Parathyroid adenoma (tissue), 2 donors: ENCODE results near the gene PALLD.

ENCODE experiments used
- H2AFZ ChIP-seq: fragments of 300-600 bp; sonication (generic); one replicate; pipeline ENCODE4 v1.7.0; 2017; ENCODE audit warnings: antibody characterized with exemption, mild to moderate bottlenecking
- H3K27ac ChIP-seq: fragments of 300-600 bp; sonication (generic); one replicate; pipeline ENCODE4 v1.7.0; 2017
- H3K27me3 ChIP-seq: fragments of 300-600 bp; sonication (generic); one replicate; pipeline ENCODE4 v1.7.0; 2017; ENCODE audit warnings: low read length; ENCODE audit not compliant: control insufficient read depth, insufficient read depth
- H3K36me3 ChIP-seq: fragments of 300-600 bp; sonication (generic); one replicate; pipeline ENCODE4 v1.7.0; 2017; ENCODE audit warnings: low read length; ENCODE audit not compliant: control insufficient read depth, insufficient read depth
- H3K4me1 ChIP-seq: fragments of 300-600 bp; sonication (generic); one replicate; pipeline ENCODE4 v1.7.0; 2017; ENCODE audit warnings: control low read depth
- H3K4me2 ChIP-seq: fragments of 300-600 bp; sonication (generic); one replicate; pipeline ENCODE4 v1.7.0; 2017; ENCODE audit warnings: low read length
- H3K4me3 ChIP-seq: fragments of 300-600 bp; sonication (generic); one replicate; pipeline ENCODE4 v1.7.0; 2017; ENCODE audit warnings: low read depth, low read length
- H3K79me2 ChIP-seq: fragments of 300-600 bp; sonication (generic); one replicate; pipeline ENCODE4 v1.7.0; 2017; ENCODE audit warnings: control low read depth
- H3K9ac ChIP-seq: fragments of 300-600 bp; sonication (generic); one replicate; pipeline ENCODE4 v1.7.0; 2017; ENCODE audit warnings: mild to moderate bottlenecking
- H3K9me3 ChIP-seq: fragments of 300-600 bp; sonication (generic); one replicate; pipeline ENCODE4 v1.7.0; 2017; ENCODE audit warnings: low read length; ENCODE audit not compliant: control insufficient read depth
- TF ChIP-seq, protein P1 (sequence below): fragments of 300-600 bp; sonication (generic); IDR thresholded peaks from one replicate; pipeline ENCODE4 v1.7.0; 2017; ENCODE audit warnings: antibody characterized with exemption, mild to moderate bottlenecking
- donor health status: primary hyperparathyroidism.

Gene PALLD

GRCh38 chr4:168651374-168651773 lies 154.5 kb downstream of the PALLD start:
- peaks cover 9% of the 10 kb centered on the region for H3K4me1 ChIP-seq
- peak overlapping the region; percentile 73 for H3K27ac ChIP-seq
- H3K9me3 ChIP-seq, result no peaks in the 10 kb centered on the region
- no peak overlapping the region for H3K4me3 ChIP-seq
- H3K9ac ChIP-seq, result no peak overlapping the region
- H3K4me2 ChIP-seq, result no peak overlapping the region
- TF ChIP-seq, protein P1, sequence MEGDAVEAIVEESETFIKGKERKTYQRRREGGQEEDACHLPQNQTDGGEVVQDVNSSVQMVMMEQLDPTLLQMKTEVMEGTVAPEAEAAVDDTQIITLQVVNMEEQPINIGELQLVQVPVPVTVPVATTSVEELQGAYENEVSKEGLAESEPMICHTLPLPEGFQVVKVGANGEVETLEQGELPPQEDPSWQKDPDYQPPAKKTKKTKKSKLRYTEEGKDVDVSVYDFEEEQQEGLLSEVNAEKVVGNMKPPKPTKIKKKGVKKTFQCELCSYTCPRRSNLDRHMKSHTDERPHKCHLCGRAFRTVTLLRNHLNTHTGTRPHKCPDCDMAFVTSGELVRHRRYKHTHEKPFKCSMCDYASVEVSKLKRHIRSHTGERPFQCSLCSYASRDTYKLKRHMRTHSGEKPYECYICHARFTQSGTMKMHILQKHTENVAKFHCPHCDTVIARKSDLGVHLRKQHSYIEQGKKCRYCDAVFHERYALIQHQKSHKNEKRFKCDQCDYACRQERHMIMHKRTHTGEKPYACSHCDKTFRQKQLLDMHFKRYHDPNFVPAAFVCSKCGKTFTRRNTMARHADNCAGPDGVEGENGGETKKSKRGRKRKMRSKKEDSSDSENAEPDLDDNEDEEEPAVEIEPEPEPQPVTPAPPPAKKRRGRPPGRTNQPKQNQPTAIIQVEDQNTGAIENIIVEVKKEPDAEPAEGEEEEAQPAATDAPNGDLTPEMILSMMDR, result no peak
- H3K27me3 ChIP-seq, result no peaks in the 10 kb centered on the region
- no peaks in the 10 kb centered on the region for H3K36me3 ChIP-seq
- H3K79me2 ChIP-seq, result peaks cover 7% of the 10 kb centered on the region
- no peak overlapping the region for H2AFZ ChIP-seq

GRCh38 chr4:168651864-168652263 lies 155.0 kb downstream of the PALLD start:
- H3K36me3 ChIP-seq, result no peaks in the 10 kb centered on the region
- TF ChIP-seq, protein P1, result no peak
- H3K27me3 ChIP-seq, result no peaks in the 10 kb centered on the region
- no peak overlapping the region for H3K4me2 ChIP-seq
- H3K4me3 ChIP-seq, result no peak overlapping the region
- peak overlapping the region; percentile 73 for H3K27ac ChIP-seq
- no peak overlapping the region for H2AFZ ChIP-seq
- no peak overlapping the region for H3K9ac ChIP-seq
- peaks cover 13% of the 10 kb centered on the region for H3K4me1 ChIP-seq
- no peaks in the 10 kb centered on the region for H3K9me3 ChIP-seq
- peaks cover 11% of the 10 kb centered on the region for H3K79me2 ChIP-seq

DNA sequence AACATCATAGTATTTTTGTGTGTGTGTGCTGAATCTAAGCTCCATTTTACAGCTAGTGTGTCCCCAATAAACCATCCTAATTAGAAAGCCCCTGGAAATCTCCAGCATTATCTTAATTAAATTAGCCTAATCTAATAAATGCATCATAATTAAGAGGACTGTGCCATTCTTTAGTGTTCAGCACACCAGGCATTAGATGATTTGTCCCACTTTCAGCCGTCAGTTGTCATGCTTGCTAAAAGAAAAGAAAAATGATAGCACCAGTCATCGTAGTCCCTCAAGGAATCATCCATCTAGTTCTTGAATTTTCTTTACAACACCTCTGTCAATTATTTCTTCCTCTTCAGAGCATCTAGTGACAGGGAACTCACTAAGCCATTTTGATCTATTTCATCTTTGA lies 155.9 kb downstream of the PALLD start:
- Histone ChIP-seq H3K4me1 (peaks cover 17% of the 10 kb centered on the region), H3K79me2 (peaks cover 13% of the 10 kb centered on the region), H3K9ac (no peak overlapping the region), H3K4me2 (no peak overlapping the region), H2AFZ (no peak overlapping the region), H3K27ac (peak overlapping the region; percentile 73), H3K9me3 (no peaks in the 10 kb centered on the region), H3K27me3 (no peaks in the 10 kb centered on the region), H3K36me3 (no peaks in the 10 kb centered on the region), H3K4me3 (no peak overlapping the region)
- TF ChIP-seq, protein P1, result no peak

DNA sequence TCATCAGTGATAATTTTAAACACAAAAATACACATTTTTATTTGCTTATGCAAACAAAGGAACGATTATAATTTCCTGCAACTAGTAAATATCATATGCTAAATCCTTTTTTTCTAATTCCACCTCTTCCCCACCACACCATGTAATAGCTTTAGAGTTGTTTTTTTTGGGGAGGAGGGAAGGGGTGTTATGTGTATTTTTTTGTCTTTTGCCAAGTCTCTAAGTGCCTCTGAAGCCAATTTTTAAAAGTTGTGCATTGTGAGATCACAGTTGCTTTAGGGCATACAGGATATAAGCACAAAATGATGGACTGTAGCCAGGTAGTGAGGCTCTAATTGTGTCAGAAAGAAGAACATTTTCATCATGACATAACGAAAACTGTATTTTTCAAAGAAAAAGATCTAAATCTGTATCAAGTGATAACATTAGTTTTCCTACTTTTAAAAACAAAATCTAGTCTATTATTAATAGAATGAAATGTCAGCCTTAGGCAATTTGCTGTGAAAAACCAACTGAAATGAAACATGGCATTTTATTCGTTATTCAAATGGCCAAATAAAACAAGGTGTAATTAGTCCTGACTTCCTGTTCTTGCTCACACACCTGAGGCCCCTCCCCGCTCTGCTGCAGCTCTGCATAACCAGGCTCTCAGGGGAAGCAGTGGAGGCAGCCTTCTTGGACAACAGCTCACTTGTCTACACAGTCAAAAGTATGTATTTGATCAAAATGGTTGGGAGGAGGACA lies 157.4 kb downstream of the PALLD start:
- Histone ChIP-seq H3K9ac (no peak overlapping the region), H3K27ac (peak overlapping the region; percentile 73), H2AFZ (no peak overlapping the region), H3K79me2 (peaks cover 26% of the 10 kb centered on the region), H3K27me3 (no peaks in the 10 kb centered on the region), H3K36me3 (no peaks in the 10 kb centered on the region), H3K9me3 (no peaks in the 10 kb centered on the region), H3K4me3 (no peak overlapping the region), H3K4me2 (no peak overlapping the region), H3K4me1 (peaks cover 19% of the 10 kb centered on the region)
- TF ChIP-seq, protein P1, result no peak

DNA sequence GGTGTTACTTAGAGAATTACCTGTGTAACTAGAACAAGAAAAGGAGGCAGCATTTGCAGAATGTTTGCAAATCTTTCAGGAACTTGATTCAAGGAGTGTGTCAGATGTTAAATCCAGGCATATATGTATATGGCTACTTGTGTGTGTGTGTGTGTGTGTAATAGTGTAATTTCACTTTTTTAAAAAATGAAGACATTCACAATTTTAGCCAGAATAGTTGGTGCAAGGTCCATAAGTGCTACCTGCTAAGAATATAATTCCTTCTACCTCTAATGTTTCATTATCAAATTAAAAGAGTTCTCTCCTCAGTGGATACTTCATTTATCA lies 158.0 kb downstream of the PALLD start:
- Histone ChIP-seq H3K9me3 (no peaks in the 10 kb centered on the region), H3K4me3 (no peak overlapping the region), H3K4me2 (no peak overlapping the region), H3K27ac (peak overlapping the region; percentile 73), H3K27me3 (no peaks in the 10 kb centered on the region), H3K4me1 (peaks cover 21% of the 10 kb centered on the region), H3K9ac (no peak overlapping the region), H3K79me2 (peaks cover 27% of the 10 kb centered on the region), H3K36me3 (no peaks in the 10 kb centered on the region), H2AFZ (no peak overlapping the region)
- TF ChIP-seq, protein P1, result no peak
